ENCODE data around the gene RNF150. TPM values are rescaled to one million over a fixed set of nuclear protein-coding genes. Genes with fewer than 3 reads are reported as not detected.

Gene RNF150
- total RNA-seq, 1 donor from 2014 or later: 1.4 TPM

DNA sequence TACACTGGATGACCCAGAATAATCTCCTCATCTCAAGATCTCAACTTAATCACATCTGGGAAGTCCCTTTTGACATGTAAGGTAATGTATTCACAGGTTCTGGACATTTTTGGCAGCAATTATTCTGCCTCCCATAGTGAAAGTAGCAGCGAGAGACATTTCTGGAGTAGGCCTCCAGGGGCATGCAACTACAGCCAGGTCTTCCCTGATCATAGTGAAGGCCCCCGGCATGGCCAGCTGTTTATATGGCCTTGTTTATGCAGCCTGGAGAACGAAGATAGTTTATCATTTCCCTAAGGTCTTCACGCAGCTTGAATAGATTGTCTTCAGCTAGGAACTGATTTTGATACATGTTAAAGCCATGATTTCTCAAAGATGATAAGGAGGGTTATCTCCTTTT is 139.9 kb downstream of the RNF150 start:
- ATAC-seq (no peak), DNase-seq (ENCODE audit: low spot score) (no peak)

DNA sequence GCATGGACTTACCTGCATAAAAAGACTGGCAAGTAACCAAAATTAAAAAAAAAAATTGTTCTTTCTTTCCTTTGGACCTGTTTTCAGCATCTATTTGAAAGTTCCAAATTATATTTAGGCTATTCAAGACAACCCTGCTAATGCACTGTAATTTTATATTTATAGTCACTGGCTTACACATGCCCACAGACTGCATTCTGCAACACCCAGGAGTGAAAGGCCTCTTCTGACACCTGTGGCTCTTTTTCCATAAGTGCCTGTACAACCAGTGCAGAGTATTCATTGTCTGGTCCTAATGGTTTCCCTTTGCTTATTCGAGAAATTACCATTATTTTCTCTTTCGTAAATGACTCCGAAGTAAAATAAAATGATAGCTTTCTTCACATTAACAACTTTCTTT is 143.3 kb downstream of the RNF150 start:
- no peak for DNase-seq (ENCODE audit: low spot score)
- no peak for ATAC-seq

DNA sequence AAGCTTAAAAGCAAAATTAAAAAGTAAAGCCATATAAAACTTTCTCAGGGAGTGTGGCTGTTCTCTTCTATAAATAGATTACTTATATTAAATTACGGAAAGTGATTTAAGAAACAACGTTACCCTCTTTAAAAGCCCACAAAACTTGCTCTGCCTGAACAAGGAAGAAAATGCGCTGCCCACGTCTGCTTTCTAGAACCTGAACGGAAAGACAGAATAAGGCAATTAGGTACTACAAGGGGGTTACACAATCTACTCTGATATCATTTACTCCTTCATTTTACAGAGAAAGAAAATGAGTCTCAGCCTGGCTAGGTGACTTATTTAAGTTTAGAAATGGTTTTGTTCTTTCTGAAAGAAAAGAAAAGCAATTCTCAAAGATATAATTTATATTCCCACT is 147.2 kb downstream of the RNF150 start:
- DNase-seq (ENCODE audit: low spot score) (no peak), ATAC-seq (no peak)

DNA sequence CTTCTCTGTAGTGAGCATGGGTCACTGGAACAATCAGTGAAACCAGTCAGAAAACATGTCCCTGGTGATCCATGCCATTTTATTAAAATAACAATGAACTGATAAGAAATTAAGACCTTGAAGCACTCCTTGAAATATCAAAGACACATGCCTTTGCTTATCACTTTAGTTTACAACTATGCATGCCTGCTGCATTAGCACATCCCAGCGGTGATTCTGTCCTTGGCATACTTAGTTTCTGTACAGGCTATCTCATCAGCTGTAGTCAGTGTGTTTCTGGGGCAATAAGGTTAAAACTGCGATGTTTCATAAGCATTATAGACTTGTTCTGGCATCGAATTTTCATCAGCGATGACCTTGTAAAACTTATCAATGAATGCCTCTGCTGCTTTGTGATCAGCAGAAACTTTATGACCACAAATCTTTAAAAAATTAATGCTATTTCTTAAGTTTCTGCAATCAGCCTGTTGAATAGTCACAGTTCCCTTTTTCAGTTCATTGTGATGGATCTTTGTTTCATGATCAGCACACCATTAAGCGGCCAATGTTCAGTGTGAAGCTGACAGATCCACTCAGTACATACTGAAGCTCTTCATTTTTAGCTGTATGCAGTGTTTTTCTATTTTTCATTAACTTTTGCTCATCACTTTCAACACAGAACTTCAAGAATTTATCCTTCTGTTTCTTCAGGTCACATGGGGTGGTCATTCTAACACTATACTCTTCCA is 150.5 kb downstream of the RNF150 start:
- no peak for DNase-seq (ENCODE audit: low spot score)
- ATAC-seq: no peak

DNA sequence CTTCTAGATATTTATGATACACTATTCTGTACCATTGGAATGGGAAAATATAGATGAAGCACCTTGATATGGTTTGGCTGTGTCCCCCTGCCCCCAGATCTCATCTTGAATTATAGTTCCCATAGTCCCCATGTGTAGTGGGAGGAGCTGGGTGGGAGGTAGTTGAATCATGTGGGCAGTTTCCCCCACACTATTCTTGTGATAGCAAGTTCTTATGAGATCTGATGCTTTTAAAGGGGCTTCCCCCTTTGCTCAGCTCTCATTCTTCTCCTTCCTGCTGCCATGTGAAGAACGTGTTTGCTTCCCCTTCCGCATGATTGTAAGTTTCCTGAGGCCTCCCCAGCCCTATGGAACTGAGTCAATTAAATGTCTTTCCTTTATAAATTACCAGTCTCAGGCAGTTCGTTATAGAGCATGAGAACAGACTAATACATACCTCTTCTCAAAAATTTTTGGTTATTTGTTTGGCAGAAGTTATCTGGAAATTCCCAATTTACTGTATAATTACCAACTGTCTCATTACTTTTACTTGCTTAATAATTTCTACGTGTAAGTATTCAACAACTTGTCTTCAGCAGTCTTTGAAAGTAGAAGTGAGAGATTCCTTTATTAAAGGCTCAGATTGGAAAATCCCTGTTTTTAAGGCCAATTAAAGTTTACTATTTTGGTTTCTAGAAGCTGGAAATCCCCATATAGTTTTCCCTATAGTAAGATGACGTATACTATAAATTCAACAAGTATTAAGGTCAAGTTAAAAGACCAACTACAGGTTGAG is 152.7 kb downstream of the RNF150 start:
- no peak for ATAC-seq

DNA sequence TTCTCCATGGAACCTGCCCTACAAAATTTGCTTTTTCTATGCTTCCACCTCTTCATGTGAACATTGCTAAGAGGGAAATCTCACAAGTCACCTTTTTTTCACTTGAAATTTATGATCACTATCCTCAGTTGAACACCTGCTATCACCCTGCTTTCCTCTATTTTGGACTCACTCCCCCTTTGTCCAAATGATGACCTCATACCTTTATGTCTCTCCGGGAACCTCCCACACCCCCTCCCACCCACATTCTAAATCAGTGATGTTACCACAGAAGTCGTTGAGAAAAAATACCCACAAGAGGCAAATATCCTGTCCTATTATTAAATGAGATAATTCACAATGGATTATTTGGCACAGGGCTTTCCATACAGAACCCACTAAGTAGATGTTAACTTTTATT is 156.5 kb downstream of the RNF150 start:
- DNase-seq (ENCODE audit: low spot score) (no peak), ATAC-seq (no peak)

More for the DNA sequence above, 152.7 kb downstream of the RNF150 start:
- no peak for DNase-seq (ENCODE audit: low spot score)

DNA sequence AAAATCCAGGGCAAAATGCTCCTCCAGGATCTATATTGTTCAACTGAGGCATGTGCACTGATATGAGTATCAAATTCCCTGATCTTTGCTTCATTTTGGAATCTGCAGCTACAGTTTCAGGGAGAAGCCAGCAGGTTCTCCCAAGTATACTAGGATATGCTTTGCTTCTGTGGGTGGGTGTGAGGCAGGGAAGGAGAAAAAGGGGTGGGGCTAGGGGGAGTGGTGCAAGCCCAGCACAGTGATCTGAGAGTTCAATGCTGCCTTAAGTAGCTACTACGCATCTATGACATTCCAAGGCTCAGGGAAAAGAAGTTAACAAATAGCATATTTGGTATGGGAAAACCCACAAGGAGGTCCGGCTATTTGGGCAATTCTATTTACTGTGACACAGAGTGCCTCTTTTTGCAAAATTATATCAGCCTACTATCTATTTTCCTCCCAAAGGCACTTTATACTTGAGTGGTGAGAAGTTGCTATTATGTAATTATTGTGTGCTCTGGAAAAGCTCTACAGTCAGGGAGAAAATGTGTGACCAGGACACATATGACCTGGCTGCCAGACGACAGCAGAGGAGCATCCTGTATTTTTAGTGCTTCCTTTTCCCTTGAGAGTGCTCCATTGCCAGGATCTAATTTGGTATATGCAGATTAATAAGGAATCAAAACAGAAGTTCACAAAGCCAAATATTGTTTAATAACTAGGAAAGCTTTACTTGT is 162.0 kb downstream of the RNF150 start:
- no peak for DNase-seq (ENCODE audit: low spot score)
- ATAC-seq: no peak

DNA sequence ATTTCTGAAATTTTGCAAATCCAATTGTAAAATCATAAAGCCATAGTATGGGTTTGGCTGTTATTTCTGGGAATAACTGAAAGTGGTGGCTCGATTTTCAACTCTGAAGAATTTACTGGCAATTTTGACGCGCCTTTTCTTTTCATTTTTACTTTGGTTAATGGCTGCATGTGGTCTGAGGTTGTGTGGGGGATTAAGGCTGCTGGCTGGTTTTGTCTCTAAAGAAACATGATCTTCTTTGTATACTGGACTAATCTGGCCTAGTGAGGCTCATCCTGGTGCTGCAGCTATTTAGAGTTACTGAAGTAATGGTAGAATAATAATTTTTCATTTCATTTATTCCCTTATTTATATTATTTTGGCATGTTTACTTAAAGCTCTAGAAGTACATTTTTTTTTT is 164.0 kb downstream of the RNF150 start:
- no peak for DNase-seq (ENCODE audit: low spot score)
- no peak for ATAC-seq

DNA sequence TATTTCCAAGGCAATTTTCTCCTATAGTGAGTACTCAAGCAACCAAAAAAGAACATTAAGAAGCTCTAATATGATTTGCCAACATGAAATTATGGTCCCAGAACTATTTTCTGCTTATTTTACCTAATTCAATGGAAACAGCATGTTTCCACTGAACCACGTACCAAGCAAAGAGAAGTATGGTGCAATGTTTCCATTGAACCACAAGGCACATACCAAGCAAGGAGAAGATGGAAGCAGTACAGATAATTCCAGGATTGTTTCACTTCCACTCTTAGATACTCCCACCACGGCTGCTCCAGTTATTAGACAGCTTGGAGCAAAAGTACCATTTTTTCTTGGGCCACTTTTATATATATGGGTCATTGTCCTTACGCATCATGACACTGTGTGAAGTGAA is 164.9 kb downstream of the RNF150 start:
- ATAC-seq (no peak), DNase-seq (ENCODE audit: low spot score) (no peak)

DNA sequence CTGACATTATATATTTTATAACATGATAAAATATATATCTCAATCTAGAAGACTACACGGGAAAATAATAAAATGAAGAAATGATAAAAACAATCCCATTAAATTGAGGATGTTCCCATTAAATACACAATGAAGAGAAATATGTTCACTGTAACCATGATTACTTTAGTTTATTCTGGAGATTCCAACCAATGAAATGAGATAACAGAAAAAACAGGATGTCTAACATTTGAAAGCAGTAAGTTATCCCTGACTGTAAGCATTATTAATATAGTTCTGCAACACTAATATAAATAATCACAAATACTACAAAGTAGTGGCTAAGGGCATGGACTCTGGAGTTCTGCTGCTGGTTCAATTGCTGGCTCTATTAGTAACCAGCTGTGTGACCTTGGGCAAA is 169.4 kb downstream of the RNF150 start:
- DNase-seq (ENCODE audit: low spot score): no peak
- no peak for ATAC-seq

DNA sequence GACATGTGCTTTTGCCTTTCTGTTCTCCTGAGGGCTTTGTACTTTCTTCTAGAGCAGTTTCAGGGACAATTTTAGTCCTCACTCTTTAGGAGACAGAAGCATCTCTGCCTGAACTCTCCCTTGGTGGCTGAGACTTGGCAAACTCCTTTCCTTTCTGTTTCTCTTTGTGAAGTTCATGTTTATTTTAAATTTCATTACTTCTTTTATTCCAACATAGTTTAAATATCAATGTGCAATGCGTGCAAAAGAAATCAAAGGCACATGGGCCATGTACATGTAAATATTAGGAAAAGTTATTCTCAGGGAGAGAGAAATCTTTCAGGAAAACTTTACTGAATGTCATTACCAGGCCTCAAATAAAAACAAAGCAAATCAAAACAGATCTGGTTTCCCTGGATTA is 177.6 kb downstream of the RNF150 start:
- no peak for DNase-seq (ENCODE audit: low spot score)
- no peak for ATAC-seq

DNA sequence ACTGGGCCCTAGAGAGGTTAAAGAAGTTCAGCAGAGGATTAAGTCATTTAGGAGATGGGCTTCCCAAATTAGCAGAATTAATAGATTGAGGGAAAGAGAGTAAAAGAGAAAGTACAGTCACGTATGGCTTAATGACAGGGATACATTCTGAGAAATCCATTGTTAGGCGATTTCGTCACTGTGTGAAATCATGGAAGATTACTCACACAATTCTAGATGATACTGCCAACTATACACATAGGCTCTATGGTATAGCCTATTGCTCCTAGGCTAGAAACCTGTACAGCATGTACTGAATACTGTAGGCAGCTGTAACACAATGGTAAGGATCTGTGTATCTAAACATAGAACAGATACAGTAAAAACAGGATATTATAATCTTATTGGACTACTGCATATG is 180.6 kb downstream of the RNF150 start:
- no peak for DNase-seq (ENCODE audit: low spot score)
- ATAC-seq: no peak

DNA sequence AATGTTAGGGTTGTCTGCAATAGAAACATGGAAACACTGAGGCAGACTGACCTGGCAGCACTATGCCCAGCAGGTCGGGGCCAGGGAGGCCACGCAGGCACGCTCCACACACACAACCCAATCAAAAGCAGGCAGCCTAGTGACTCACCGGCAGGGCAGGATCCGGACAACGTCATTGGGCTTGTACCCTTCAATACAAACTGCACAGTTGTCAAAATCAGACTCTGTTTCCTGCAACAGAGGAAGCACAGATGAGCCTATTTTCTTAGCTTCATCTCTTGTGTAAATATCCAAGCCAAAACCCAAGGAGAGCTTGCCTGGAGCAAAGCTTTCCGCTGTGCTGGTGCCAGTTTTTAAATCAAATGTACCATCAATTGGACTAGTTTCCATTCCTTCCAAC is 185.8 kb downstream of the RNF150 start:
- ATAC-seq: no peak
- DNase-seq (ENCODE audit: low spot score): no peak

DNA sequence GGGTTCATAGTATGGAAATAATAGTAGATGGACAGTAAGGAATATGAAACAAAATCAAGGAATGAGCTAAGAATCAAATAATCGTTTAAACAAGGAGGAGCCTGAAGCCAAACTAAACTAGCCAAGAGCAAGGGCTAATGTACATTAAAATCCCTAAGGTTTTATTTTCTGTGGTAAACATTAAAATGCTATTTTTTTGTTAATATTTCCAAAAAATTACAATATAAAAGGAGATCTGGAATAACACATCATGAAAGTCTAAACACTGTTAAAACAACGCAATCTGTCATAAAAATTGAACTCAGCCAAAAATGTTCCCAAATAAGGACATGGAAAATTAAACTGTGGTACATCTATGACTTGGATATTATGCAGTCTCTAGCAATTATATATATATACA is 188.2 kb downstream of the RNF150 start:
- no peak for DNase-seq (ENCODE audit: low spot score)
- ATAC-seq: no peak

DNA sequence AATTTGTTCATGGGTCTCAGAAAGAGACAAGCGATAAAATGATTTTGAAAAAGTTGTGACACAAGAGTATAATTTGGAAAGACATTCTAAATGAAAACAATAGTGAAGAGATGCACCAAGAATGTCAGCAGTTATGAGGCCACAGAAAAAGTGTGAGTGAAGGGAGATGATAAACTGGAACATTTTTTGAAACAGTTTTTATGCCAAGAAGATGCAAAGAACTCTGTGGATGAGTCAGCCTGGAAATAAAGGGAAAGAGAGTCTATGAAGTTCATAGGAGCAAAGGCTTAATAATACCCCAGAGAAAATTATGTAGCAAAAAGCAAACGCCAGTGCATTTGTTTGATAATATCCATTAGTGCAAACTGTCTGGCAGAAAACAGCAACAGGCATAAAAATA is 188.7 kb downstream of the RNF150 start:
- no peak for DNase-seq (ENCODE audit: low spot score)
- ATAC-seq: no peak

DNA sequence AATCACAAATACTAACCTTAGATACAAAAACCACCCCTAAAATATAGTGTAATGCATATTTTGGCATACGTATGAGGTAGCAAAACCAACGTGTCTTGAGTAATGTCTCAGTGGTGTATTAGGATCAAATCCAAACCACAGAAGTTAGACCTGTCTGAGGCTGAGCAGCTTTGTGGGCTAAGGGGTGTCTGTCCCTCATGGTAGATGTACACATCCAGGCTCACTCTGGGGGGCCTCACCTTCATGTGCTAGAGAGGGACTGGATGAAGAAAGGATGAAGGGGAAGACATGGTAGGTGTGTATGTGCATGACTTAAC is 189.1 kb downstream of the RNF150 start:
- ATAC-seq: no peak
- no peak for DNase-seq (ENCODE audit: low spot score)

DNA sequence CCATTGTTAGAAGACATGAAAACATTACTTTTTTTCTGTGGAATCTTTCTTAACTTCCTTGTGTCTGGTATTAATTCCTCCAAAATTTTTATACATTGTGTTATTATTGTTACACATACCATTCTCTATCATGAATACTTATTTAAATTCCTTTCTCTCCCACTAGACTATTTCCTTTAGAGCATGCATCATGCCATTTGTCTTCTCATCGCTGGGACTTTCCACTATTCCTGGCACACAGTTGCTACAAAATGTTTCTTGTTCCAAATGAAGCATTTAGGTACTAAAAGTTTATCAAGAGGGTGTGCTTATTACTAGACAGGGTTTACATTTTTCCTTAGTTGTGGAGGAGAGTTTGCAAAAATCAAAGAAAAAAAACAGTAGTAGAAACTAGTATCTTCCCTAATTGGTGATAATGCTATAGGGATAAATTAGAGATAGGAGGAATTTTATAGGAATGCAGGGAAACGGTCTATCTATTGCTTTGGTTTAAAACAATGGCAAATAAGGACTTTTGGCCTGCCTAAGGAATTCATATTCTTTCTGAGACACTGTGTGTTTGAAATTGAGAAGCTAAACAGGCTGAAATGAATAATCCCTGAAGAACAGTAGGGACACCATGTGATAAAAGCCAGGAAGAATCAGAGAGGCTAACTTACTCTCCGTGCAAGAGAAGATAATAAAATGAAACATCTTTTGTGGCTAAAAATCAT is 189.6 kb downstream of the RNF150 start:
- DNase-seq (ENCODE audit: low spot score) (no peak), ATAC-seq (no peak)

DNA sequence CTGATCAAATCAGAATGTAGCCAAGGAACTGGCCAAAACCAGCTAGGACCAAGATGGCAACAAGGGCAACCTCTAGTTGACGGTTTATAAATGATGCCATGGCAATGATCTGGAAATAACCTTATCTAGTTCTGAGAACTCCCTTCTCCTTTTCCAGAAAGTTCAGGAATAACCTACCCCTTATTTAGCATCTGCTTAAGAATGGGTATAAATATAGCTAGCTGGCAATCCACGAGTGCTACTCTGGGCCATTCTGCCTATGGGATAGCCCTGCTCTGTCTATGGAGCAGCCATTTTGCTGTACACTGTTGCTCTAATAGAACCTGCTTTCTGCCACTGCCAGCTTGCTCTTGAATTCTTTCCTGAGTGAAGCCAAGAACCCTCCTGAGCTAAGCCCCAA is 192.7 kb downstream of the RNF150 start:
- DNase-seq (ENCODE audit: low spot score) (no peak), ATAC-seq (no peak)

DNA sequence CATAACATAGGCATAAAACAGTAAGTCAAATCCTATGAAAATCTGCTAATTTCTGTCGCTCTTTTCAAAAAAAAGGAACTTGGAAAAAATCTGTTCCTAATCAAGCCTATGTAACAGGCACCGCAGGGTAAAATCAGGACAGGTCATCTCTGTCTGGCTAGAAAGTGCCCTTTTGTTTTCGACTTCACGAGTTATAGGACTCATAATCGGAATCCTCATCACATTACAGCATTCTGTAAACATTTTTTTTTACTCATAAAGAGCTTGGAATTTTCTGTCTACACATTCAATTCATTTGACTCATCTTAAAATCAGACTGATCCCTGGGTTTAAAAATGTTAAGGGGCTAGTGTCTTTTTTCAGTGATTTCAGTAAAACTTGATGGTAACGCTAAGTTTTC is 195.4 kb downstream of the RNF150 start:
- no peak for DNase-seq (ENCODE audit: low spot score)
- ATAC-seq: no peak

DNA sequence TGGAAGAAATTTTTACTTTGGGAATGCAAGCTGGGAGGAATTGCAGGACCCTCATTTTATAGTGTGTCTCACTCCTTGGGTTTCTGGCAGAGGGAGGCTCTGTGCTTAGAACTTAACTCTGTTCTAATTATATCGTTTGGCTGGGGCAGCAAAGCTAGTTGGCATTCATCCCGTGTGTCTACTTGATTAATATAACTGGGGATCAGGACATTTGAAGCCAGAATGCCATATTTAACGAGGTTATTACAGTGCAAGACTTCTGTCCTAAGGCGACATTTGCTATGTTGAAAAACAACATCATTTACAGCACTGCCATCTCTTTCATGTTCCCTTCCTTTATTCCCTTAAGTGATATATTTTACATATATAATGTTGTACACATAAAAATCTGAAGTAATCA is 198.0 kb downstream of the RNF150 start:
- ATAC-seq: no peak
- DNase-seq (ENCODE audit: low spot score): no peak

DNA sequence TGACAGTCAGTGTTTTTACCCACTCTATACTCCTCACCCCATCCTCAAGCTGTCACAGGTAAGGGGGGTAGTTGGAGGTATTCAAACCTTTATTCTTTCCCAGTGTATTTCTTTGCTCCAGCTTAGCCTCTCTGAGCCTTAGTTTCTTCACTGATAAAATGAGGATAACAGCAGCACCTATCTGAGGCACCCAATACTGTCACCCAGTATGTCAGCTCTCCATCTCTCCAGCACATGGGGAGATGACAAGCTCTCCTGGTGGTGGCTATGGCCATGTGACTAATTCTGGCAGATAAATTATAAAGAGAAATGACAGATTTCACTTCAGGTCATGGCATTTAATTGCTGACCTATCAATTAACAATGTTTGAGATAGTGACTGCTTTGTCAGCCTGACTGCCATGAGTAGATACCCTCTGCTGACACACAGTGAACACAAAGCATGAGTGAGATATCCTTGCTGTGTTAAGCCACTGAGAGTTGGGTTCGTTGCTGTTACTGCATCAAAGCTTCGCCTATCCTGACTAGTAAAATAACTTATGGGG is 200.7 kb downstream of the RNF150 start:
- DNase-seq (ENCODE audit: low spot score) (no peak), ATAC-seq (no peak)

Data from left lobe of liver (tissue), 2 donors.